ENCODE measurements around the gene NYNRIN. TPM values are rescaled to one million over a fixed set of nuclear protein-coding genes. Genes with fewer than 3 reads are reported as not detected.
"Not testable (repeated sequence)": the region's sequence is repeated elsewhere in the genome, so short reads cannot be mapped to it uniquely, and the experiment has no call there.

NYNRIN gene
- total RNA-seq, 1 donor from 2014 or later: 15.5 TPM

DNA sequence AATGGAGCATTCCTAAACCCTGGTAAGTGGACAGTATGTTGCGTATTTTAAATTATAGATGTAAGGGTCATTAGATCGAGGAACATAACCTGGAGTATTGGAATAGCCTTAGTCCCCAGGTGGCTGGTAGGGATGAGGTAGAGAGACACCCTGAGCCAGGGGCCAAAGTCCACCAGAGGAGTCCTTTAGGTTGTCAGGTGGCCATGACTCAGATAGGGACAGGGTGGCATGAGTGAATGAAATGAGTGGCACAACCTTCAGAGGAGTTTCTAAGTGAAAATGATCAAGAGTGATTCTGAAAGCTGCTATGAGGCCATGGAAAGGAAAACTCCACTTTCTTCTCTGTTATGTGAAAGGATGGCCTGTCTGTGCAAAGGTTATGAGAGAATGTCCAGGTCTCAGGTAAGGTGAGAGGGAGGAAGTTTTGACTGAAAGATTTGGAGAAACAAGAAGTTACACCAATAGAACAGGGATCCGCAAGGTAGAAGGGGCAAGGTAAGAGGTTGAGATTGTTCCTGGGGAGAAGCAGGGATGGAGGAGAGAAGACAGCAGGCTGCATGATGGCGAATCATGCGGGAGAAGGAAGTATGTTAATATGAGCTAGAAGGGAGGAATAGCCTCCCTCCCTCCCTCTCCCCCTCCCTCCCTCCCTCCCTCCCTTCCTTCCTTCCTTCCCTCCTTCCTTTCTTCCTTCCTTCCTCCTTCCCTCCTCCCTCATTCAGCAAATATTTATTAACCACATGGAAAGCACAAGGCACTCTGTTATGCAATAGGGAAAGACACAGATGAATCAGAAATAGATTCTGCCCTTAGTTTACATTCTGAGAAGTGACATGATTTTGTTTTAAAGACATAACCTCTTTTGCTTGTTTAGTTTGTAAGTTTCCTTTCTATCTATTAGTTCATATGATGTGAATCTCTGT lies 45.0 kb upstream of the NYNRIN start:
- H3K27me3 Mint-ChIP-seq (ENCODE audit: insufficient read depth, low read depth): peaks cover 32% of the 10 kb centered on the region
- no peaks in the 10 kb centered on the region for H3K36me3 Mint-ChIP-seq
- H3K36me3 ChIP-seq: no peaks in the 10 kb centered on the region
- no peaks in the 10 kb centered on the region for H3K79me2 ChIP-seq (ENCODE audit: low read depth)
- H3K4me3 Mint-ChIP-seq: no peak overlapping the region
- H3K4me2 ChIP-seq: no peak overlapping the region
- H3K4me1 ChIP-seq: no peaks in the 10 kb centered on the region
- no peaks in the 10 kb centered on the region for H3K9me3 ChIP-seq (ENCODE audit: low read depth)
- H3K9me3 Mint-ChIP-seq: peaks cover 2% of the 10 kb centered on the region
- H3K27ac ChIP-seq: no peak overlapping the region
- no peak for TF ChIP-seq EZH2phosphoT487 (IDR thresholded peaks at IDR 0.05)
- no peak for TF ChIP-seq EZH2 (IDR thresholded peaks at IDR 0.05)
- TF ChIP-seq, protein P1, sequence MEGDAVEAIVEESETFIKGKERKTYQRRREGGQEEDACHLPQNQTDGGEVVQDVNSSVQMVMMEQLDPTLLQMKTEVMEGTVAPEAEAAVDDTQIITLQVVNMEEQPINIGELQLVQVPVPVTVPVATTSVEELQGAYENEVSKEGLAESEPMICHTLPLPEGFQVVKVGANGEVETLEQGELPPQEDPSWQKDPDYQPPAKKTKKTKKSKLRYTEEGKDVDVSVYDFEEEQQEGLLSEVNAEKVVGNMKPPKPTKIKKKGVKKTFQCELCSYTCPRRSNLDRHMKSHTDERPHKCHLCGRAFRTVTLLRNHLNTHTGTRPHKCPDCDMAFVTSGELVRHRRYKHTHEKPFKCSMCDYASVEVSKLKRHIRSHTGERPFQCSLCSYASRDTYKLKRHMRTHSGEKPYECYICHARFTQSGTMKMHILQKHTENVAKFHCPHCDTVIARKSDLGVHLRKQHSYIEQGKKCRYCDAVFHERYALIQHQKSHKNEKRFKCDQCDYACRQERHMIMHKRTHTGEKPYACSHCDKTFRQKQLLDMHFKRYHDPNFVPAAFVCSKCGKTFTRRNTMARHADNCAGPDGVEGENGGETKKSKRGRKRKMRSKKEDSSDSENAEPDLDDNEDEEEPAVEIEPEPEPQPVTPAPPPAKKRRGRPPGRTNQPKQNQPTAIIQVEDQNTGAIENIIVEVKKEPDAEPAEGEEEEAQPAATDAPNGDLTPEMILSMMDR (IDR thresholded peaks at IDR 0.05): no peak
- H3K27me3 ChIP-seq: peaks cover 96% of the 10 kb centered on the region
- no peaks in the 10 kb centered on the region for H3F3A ChIP-seq (ENCODE audit: low read depth)
- no peaks in the 10 kb centered on the region for H3K4me1 Mint-ChIP-seq
- DNase-seq (ENCODE audit: low spot score): no peak
- no peak overlapping the region for H2AFZ ChIP-seq (replicated peaks)
- no peak overlapping the region for H3K9ac ChIP-seq
- H4K20me1 ChIP-seq (ENCODE audit: low read depth): no peaks in the 10 kb centered on the region
- H3K27ac Mint-ChIP-seq: no peak overlapping the region
- H3K4me3 ChIP-seq: no peak overlapping the region

DNA sequence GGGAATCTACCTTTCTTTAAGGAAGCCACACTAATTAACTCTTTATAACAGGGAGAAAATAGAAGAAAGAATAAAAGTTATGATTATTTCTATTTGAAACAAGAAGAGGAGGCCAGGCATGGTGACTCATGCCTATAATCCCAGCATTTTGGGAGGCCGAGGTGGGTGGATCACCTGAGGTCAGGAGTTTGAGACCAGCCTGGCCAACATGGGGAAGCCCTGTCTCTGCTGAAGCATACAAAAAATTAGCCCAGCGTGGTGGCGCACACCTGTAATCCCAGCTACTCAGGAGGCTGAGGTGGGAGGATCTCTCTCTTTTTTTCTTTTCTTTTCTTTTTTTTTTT lies 44.3 kb upstream of the NYNRIN start:
- H3K27ac ChIP-seq; H3F3A ChIP-seq (ENCODE audit: low read depth); H3K4me3 ChIP-seq; H2AFZ ChIP-seq (replicated peaks); H3K9me3 Mint-ChIP-seq; H4K20me1 ChIP-seq (ENCODE audit: low read depth); H3K4me1 Mint-ChIP-seq; H3K9me3 ChIP-seq (ENCODE audit: low read depth); H3K27ac Mint-ChIP-seq; H3K4me1 ChIP-seq; DNase-seq (ENCODE audit: low spot score); H3K4me2 ChIP-seq; H3K9ac ChIP-seq; H3K36me3 ChIP-seq; H3K4me3 Mint-ChIP-seq; H3K36me3 Mint-ChIP-seq; H3K79me2 ChIP-seq (ENCODE audit: low read depth): not testable (repeated sequence)
- peaks cover 96% of the 10 kb centered on the region for H3K27me3 ChIP-seq
- H3K27me3 Mint-ChIP-seq (ENCODE audit: insufficient read depth, low read depth): peaks cover 29% of the 10 kb centered on the region

DNA sequence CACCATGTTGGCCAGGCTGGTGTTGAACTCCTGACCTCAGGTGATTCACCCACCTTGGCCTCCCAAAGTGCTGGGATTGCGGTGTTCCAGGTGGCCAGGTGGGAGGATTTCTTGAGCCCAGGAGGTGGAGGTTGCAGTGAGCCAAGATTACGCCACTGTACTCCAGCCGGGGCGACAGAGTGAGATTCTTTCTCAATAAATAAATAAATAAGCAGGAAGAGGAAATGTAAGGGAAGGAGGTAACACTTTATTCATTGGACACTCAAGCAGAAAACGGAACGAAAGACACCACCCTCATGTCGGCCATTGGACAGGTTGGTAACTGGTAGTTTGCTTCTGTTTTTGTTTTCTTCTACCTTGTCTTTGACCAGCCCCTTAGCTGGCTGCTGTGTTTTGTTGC lies 43.8 kb upstream of the NYNRIN start:
- H3K36me3 ChIP-seq: no peaks in the 10 kb centered on the region
- no peaks in the 10 kb centered on the region for H3K9me3 ChIP-seq (ENCODE audit: low read depth)
- H3K79me2 ChIP-seq (ENCODE audit: low read depth): no peaks in the 10 kb centered on the region
- H4K20me1 ChIP-seq (ENCODE audit: low read depth): no peaks in the 10 kb centered on the region
- H3F3A ChIP-seq (ENCODE audit: low read depth): no peaks in the 10 kb centered on the region
- TF ChIP-seq, protein P1 (IDR thresholded peaks at IDR 0.05): no peak
- TF ChIP-seq EZH2phosphoT487 (IDR thresholded peaks at IDR 0.05) (no peak), EZH2 (IDR thresholded peaks at IDR 0.05) (no peak)
- Mint-ChIP-seq H3K9me3 (peaks cover 2% of the 10 kb centered on the region), H3K36me3 (no peaks in the 10 kb centered on the region), H3K4me1 (no peaks in the 10 kb centered on the region), H3K27me3 (ENCODE audit: insufficient read depth, low read depth) (peaks cover 25% of the 10 kb centered on the region), H3K27ac (no peak overlapping the region), H3K4me3 (no peak overlapping the region)
- no peaks in the 10 kb centered on the region for H3K4me1 ChIP-seq
- H3K27ac ChIP-seq: no peak overlapping the region
- H2AFZ ChIP-seq (replicated peaks): no peak overlapping the region
- no peak overlapping the region for H3K9ac ChIP-seq
- no peak overlapping the region for H3K4me2 ChIP-seq
- H3K4me3 ChIP-seq: no peak overlapping the region
- peaks cover 96% of the 10 kb centered on the region for H3K27me3 ChIP-seq
- no peak for DNase-seq (ENCODE audit: low spot score)

DNA sequence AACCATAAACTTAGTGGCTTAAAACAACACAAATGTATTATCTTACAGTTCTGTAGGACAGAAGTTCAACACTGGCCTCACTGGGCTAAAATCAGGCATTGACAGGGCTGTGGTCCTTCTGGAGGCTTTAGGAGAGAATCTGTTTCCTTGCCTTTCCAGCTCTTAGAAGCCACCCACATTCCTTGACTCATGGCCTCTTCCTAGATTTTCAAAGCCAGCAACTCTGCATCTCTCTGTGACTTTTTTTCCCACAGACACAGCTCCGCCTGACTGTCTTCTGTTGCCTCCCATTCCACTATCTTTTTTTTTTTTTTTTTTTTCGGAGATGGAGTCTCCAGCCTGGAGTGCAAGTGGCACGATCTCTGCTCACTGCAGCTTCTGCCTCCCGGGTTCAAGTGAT lies 42.6 kb upstream of the NYNRIN start:
- H4K20me1 ChIP-seq (ENCODE audit: low read depth): no peaks in the 10 kb centered on the region
- H3K79me2 ChIP-seq (ENCODE audit: low read depth): no peaks in the 10 kb centered on the region
- H3K27ac Mint-ChIP-seq: no peak overlapping the region
- H3K36me3 ChIP-seq: no peaks in the 10 kb centered on the region
- no peak overlapping the region for H3K9ac ChIP-seq
- no peak for TF ChIP-seq EZH2phosphoT487 (IDR thresholded peaks at IDR 0.05)
- no peak overlapping the region for H3K4me3 ChIP-seq
- peaks cover 2% of the 10 kb centered on the region for H3K9me3 Mint-ChIP-seq
- no peaks in the 10 kb centered on the region for H3K36me3 Mint-ChIP-seq
- H3K27me3 Mint-ChIP-seq (ENCODE audit: insufficient read depth, low read depth): peaks cover 15% of the 10 kb centered on the region
- H3K27me3 ChIP-seq: peaks cover 96% of the 10 kb centered on the region
- no peak overlapping the region for H3K4me3 Mint-ChIP-seq
- no peak overlapping the region for H3K27ac ChIP-seq
- no peak for DNase-seq (ENCODE audit: low spot score)
- H3F3A ChIP-seq (ENCODE audit: low read depth): no peaks in the 10 kb centered on the region
- no peaks in the 10 kb centered on the region for H3K4me1 Mint-ChIP-seq
- no peaks in the 10 kb centered on the region for H3K4me1 ChIP-seq
- no peak overlapping the region for H2AFZ ChIP-seq (replicated peaks)
- H3K9me3 ChIP-seq (ENCODE audit: low read depth): no peaks in the 10 kb centered on the region
- no peak overlapping the region for H3K4me2 ChIP-seq
